OCI-LY7 (cell line): ENCODE measurements around the gene KIAA1671. TPM values are rescaled to one million over a fixed set of nuclear protein-coding genes. Genes with fewer than 3 reads are reported as not detected.

Experiments used
- BruUV-seq: library from RNA; stranded (reverse); fragments of 400-500 nt; replicated peaks from 2 replicates; lab custom pipeline; 2021; lab: Mats Ljungman, UMichigan
- CTCF ChIA-PET: fragments of 300-600 bp; sonication (Branson Sonifier 250); formaldehyde crosslinking; loops from one replicate; lab custom pipeline; 2022; ENCODE audit warnings: antibody characterized with exemption; ENCODE audit not compliant: unreplicated experiment; lab: Charles Lee
- POLR2A ChIA-PET: fragments of 300-600 bp; sonication (Branson Sonifier 250); formaldehyde crosslinking; loops from one replicate; lab custom pipeline; 2022; ENCODE audit warnings: antibody characterized with exemption; lab: Charles Lee
- DNase-seq: peaks from one replicate; pipeline ENCODE4 v3.0.0-alpha.2; 2015; ENCODE audit warnings: low spot score
- H2AFZ ChIP-seq: fragments of 200-600 bp; sonication (generic), shearing (Covaris generic); 2 replicates; pipeline ENCODE4 v1.6.1; 2014; ENCODE audit warnings: mild to moderate bottlenecking, antibody characterized with exemption, low read length, moderate library complexity
- H3K27ac ChIP-seq: fragments of 200-600 bp; sonication (generic); 2 replicates; pipeline ENCODE4 v1.5.1; 2014; ENCODE audit warnings: mixed run types, low read depth, mild to moderate bottlenecking, moderate library complexity, low read length, inconsistent platforms; ENCODE audit not compliant: poor library complexity, severe bottlenecking
- H3K36me3 ChIP-seq: fragments of 200-600 bp; sonication (generic); 2 replicates; pipeline ENCODE4 v1.6.1; 2014; ENCODE audit warnings: mild to moderate bottlenecking, antibody characterized with exemption, low read length, moderate library complexity, mixed read lengths; ENCODE audit not compliant: insufficient read depth
- H3K4me1 ChIP-seq: fragments of 200-600 bp; sonication (generic); 2 replicates; pipeline ENCODE4 v1.5.1; 2014; ENCODE audit warnings: mild to moderate bottlenecking, low read length; ENCODE audit not compliant: insufficient read depth, poor library complexity, severe bottlenecking
- H3K4me2 ChIP-seq: fragments of 200-600 bp; sonication (generic); 2 replicates; pipeline ENCODE4 v1.6.1; 2014; ENCODE audit warnings: mild to moderate bottlenecking, low read length
- H3K4me3 ChIP-seq: fragments of 200-600 bp; sonication (generic); 2 replicates; pipeline ENCODE4 v1.5.1; 2014; ENCODE audit warnings: mild to moderate bottlenecking, low read depth, low read length; ENCODE audit not compliant: poor library complexity, severe bottlenecking
- H3K79me2 ChIP-seq: fragments of 200-600 bp; sonication (generic); 2 replicates; pipeline ENCODE4 v1.6.1; 2016; ENCODE audit warnings: low read depth, mild to moderate bottlenecking, low read length, moderate library complexity, mixed read lengths; ENCODE audit not compliant: insufficient read depth
- H3K9me2 ChIP-seq: fragments of 200-600 bp; sonication (generic); 2 replicates; pipeline ENCODE4 v1.6.1; 2016; ENCODE audit warnings: mild to moderate bottlenecking, low read length, mixed read lengths; ENCODE audit not compliant: insufficient read depth
- H3K9me3 ChIP-seq: fragments of 200-600 bp; sonication (generic); 2 replicates; pipeline ENCODE4 v1.6.1; 2014; ENCODE audit warnings: mild to moderate bottlenecking, mixed run types, low read length, mixed read lengths
- H4K20me1 ChIP-seq: fragments of 200-600 bp; sonication (generic); 2 replicates; pipeline ENCODE4 v1.6.1; 2014; ENCODE audit warnings: mild to moderate bottlenecking, antibody characterized with exemption, low read length, moderate library complexity, mixed read lengths; ENCODE audit not compliant: insufficient read depth
- CTCF ChIP-seq: fragments of 200-600 bp; sonication (generic); conservative IDR thresholded peaks from 2 replicates; pipeline ENCODE4 v1.5.1; 2014; ENCODE audit warnings: mild to moderate bottlenecking, antibody characterized with exemption, low read length, moderate library complexity, mixed read lengths
- EZH2phosphoT487 ChIP-seq: fragments of 200-600 bp; sonication (generic); IDR thresholded peaks from 2 replicates; pipeline ENCODE4 v1.6.1; 2018; ENCODE audit warnings: low read depth, borderline replicate concordance, mild to moderate bottlenecking, mixed run types, antibody characterized with exemption, low read length, moderate library complexity, mixed read lengths
- intact Hi-C: fragments of 100-400 bp; cut with micrococcal nuclease; formaldehyde crosslinking; loops from one replicate; pipeline ENCODE4 v1.10.0; 2022; ENCODE audit not compliant: unreplicated experiment
- total RNA-seq, 2 experiments: library from RNA; depleted of rRNA in 1 of 2; stranded (reverse); fragments of >200 nt in 1 of 2; shearing (Covaris generic) in 1 of 2; gene quantifications; 2 replicates each; pipeline ENCODE4 v1.2.3, GENCODE V29; 2014 to 2022

The KIAA1671 gene
- total RNA-seq, 2 experiments from 2014 or later: not detected

- DNase-seq: no peak
- H3K79me2 ChIP-seq: no peaks in the 10 kb centered on the region
- H3K9me3 ChIP-seq: no peaks in the 10 kb centered on the region
- no peaks in the 10 kb centered on the region for H3K36me3 ChIP-seq
- CTCF ChIA-PET: no interaction called here
- H3K4me1 ChIP-seq: no peaks in the 10 kb centered on the region
- H3K4me3 ChIP-seq: no peak overlapping the region
- no TSS peak for BruUV-seq
- H4K20me1 ChIP-seq: no peaks in the 10 kb centered on the region
- H3K9me2 ChIP-seq: no peaks in the 10 kb centered on the region
- TF ChIP-seq CTCF: no peak
- TF ChIP-seq EZH2phosphoT487: no peak
- no peak overlapping the region for H3K4me2 ChIP-seq
- POLR2A ChIA-PET: no interaction called here
- H2AFZ ChIP-seq: no peak overlapping the region
- intact Hi-C loops: no loop called here
- no peak overlapping the region for H3K27ac ChIP-seq
Observed at GRCh38 chr22:25070956-25071355, 118.4 kb downstream of the KIAA1671 start.

- BruUV-seq: no TSS peak
- Histone ChIP-seq H3K27ac (no peak overlapping the region), H3K36me3 (no peaks in the 10 kb centered on the region), H3K9me2 (no peaks in the 10 kb centered on the region), H3K4me2 (no peak overlapping the region), H3K79me2 (no peaks in the 10 kb centered on the region), H3K4me3 (no peak overlapping the region), H3K9me3 (no peaks in the 10 kb centered on the region), H4K20me1 (no peaks in the 10 kb centered on the region), H3K4me1 (no peaks in the 10 kb centered on the region), H2AFZ (no peak overlapping the region)
- intact Hi-C loops: no loop called here
- DNase-seq: no peak
- TF ChIP-seq CTCF (no peak), EZH2phosphoT487 (no peak)
- CTCF ChIA-PET: no interaction called here
- POLR2A ChIA-PET: interaction anchor here (0.5 kb wide), 1 partner anchor 840 kb away, joined by 7 read pairs; no protein-coding TSS in a partner anchor
Observed at GRCh38 chr22:25071720-25072119, 119.2 kb downstream of the KIAA1671 start.

GRCh38 chr22:25072406-25072805 is 119.9 kb downstream of the KIAA1671 start:
- no peaks in the 10 kb centered on the region for H3K4me1 ChIP-seq
- no peak overlapping the region for H2AFZ ChIP-seq

More at GRCh38 chr22:25072406-25072805, 119.9 kb downstream of the KIAA1671 start:
- H3K4me3 ChIP-seq: no peak overlapping the region
- ChIA-PET CTCF (interaction anchor here (0.6 kb wide), 1 partner anchor 90 kb away, joined by 4 read pairs; no protein-coding TSS in a partner anchor), POLR2A (no interaction called here)
- no peak overlapping the region for H3K27ac ChIP-seq
- no peaks in the 10 kb centered on the region for H3K79me2 ChIP-seq
- no peaks in the 10 kb centered on the region for H3K36me3 ChIP-seq
- no peak for DNase-seq
- intact Hi-C loops: no loop called here
- no peaks in the 10 kb centered on the region for H3K9me3 ChIP-seq
- no peaks in the 10 kb centered on the region for H4K20me1 ChIP-seq
- TF ChIP-seq CTCF: no peak
- TF ChIP-seq EZH2phosphoT487: no peak
- no peaks in the 10 kb centered on the region for H3K9me2 ChIP-seq
- BruUV-seq: no TSS peak
- no peak overlapping the region for H3K4me2 ChIP-seq
